GM19467 (cell line): ENCODE data around the gene SEH1L.
"Not testable (repeated sequence)": the region's sequence is repeated elsewhere in the genome, so short reads cannot be mapped to it uniquely, and the experiment has no call there.

Experiments
- ATAC-seq: cut with Tn5 transposase; IDR thresholded peaks from one replicate; pipeline ENCODE4 v1.9.1; 2021; ENCODE audit warnings: mild to moderate bottlenecking, moderate library complexity; ENCODE audit not compliant: unreplicated experiment

The SEH1L gene

DNA sequence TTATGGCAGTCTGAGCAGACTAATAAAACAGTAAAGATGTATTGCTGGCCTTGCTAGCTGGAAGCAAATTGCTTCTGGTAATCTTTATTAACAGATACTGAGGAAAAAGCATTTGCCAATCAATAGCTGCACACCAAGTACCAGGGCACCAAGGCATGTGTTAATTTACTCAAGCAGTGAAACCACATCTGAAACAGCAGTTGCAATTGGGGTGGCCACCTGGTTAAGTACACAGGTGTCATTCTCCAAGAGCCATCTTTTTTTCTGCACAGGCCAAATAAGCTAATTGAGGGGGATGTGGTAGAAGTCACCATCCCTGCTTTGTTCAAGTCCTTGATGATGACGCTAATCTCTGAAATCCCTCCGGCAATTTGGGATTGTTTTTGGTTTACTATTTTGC lies 8.6 kb upstream of the SEH1L start:
- no peak for ATAC-seq

DNA sequence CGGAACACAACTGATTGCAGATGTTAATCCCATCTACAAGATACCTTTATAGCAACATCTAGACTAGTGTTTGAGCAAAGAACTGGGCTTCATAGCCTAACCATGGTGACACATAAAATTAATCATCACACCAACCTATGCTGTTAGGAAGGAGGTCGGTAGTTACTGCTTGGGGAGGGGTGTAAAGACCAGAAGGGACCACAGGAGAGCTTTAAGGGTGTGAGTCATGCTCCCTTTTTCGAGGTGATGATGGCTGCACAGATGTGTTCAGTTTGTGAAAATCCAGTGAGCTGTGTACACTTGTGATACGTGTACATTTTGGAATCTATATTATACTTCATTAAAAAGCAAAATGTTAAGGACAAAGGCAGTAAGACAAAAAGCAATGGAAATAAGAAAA lies 4.6 kb upstream of the SEH1L start:
- no peak for ATAC-seq

DNA sequence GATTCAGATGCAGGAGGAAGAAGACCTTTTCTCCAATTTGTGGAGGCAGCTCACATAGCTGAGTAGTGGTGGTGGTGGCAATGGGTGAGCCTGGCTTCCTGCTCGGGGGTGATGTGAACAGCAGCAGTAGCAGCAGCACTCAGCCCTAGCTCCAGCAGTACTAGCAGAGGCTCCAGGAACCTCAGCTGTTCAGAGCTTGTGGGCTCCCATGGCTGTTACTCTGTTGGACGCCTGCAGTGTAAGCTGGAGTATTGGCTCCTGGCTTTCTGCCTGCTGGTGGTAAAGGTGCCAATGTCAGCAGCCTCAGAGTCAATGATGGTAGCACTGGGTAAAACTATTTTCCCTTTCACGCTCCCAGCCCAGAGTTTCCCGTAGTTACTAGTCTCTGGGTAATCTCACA lies 3.1 kb upstream of the SEH1L start:
- no peak for ATAC-seq

DNA sequence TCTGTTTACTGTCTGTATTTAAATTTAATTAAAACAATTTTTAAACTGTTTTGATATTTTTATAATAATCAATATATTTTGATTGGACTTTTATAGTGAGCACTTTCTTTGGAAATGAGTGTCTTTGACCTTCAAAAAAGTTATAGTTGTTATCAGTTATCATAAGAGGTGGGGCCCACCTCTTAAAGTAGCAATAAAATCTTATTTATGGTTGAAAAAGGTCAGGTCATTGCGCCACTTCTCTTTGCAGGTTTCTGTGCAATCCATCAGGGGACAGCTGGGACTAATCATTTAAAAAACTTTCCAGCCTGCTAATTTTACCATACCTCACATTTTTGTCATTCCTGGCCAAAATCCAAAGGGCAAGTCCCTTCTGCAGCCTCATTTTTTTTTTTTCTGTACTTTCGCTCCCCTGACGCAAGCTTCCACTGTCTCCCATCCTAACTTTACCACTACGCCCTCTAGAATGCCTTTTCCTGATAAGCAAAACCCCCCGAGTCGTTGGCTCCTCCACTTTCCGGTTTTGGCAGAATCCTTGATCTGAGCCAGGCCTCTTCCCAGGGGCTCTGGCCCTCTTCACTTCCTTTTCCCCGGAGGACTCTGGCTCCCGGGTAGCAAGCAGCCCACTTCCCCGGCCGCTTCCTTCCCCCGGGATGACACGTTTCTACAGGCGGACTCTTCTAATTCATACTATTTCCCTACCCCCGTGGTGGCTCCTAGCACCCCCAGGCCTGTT lies 1.1 kb upstream of the SEH1L start:
- ATAC-seq, result peak; percentile 4

DNA sequence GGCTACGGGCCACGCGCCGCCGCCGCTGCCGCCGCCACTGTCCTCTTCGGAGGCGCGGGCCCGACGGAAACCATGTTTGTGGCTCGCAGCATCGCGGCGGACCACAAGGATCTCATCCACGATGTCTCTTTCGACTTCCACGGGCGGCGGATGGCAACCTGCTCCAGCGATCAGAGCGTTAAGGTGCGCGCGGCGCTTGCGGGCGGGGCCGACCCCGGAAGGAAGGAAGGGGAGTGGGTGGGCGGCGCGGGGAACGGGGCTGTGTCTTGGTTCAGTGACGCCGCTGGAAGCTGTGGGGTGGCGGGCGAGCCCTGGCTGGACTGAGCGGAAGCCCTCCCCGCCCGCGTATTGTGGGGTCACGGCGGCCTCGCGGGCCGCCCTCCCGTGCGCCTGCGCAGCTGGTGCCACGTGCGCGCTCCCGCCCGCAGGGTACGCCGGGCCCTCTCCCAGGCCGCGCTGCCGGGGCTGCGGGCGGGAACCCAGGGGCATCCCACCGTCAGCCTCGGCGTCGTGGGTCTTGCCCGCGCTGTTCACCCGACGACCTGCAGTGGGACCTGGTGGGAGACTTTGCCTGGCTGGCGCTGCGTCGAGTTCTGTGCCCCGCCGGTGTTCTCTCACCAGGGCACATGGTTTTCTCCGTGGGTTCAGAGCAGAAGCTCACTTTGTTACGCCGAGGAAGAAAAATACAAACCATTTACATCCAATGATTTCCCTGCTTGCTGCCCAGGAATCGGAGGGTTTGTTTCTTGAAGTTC lies 416 bp downstream of the SEH1L start:
- ATAC-seq, result peak; percentile 76

DNA sequence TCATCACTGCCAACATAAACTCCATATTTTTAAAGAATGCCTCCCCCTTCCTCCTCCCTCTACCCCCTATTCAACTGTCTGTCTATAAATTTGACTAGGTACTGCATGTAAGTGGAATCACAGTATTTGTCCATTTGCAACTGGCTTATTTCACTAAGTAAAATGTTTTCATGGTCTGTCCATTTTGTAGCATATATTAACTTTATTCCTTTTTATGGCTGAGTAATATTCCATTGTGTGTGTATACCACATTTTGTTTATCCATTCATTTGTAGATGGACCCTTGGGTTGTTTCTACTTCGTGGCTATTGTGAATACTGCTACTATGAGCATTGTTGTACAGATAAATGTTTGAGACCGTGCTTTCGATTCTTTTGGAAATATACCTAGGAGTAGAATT lies 10.7 kb downstream of the SEH1L start:
- ATAC-seq, result no peak

DNA sequence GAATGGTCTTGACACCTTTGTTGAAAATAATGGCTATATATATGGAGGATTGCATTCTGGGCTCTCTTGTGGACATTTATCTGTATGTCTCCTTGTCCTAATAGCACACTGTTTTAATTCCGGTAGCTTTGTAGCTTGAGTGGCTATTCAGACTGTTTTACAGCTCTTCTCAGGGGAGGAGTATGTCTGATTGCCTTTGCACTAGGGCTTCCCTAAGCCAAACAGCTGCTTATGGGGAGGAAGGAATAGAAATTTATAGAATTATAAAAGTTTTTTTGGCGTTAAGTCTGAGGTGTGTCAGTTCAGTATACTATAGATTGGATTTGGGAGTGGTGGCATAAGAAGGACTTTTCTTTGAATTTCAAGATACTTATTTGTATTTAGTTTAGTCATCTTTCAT lies 12.6 kb downstream of the SEH1L start:
- ATAC-seq, result no peak

DNA sequence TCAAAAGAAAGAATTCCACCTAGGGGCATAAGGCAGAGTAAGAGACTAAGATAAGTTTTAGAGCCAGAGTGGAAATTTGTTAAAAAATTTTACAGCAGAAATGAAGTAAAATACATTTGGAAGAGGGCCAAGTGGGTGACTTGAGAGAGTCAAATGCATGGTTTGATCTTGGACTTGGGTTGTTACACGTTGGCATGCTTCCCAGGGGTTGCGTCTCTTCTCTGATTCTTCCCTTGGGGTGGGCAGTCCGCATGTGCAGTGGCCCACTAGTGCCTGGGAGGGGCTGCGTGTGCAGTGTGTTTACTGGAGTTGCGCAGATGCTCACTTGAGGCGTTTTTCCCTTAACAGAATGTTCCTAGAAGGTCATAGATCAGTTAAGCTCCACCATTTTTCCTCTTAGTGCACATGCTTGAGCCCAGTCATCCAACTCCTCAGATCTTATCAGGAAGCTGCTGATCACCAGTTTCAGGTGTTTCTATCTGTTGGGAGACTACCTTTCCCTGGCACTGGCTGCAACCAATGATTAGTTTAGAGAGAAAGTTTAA lies 13.1 kb downstream of the SEH1L start:
- ATAC-seq, result no peak

DNA sequence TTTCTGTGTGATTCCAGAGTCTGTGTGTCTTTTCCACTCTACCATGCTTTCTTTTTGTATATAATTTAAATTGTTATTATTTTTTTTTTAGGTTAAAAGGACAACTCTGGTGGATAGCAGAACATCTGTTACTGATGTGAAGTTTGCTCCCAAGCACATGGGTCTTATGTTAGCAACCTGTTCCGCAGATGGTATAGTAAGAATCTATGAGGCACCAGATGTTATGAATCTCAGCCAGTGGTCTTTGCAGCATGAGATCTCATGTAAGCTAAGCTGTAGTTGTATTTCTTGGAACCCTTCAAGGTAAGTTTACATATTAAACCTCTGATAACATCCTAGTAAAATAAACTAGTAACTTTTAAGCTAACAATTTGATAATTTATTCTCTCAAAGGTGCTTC lies 15.3 kb downstream of the SEH1L start:
- no peak for ATAC-seq

DNA sequence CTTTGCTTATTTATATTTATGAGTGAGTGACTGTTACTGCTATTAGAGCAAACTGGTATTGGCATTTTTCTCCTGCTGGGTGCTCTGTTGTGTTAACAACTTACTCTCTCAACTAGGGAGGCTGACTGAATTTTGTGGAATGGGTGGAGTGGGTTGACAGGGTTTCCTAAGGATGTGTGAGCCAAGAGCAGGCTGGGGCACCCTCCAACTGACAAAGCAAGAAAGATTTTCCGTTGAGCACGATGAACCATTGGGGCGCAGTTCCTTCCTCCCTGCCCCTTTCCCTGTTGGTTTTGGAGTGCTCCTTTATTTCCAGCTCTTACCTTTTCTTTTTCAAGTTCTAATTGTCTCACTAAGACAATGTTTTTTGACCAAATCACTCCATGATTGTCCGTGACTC lies 20.3 kb downstream of the SEH1L start:
- no peak for ATAC-seq

DNA sequence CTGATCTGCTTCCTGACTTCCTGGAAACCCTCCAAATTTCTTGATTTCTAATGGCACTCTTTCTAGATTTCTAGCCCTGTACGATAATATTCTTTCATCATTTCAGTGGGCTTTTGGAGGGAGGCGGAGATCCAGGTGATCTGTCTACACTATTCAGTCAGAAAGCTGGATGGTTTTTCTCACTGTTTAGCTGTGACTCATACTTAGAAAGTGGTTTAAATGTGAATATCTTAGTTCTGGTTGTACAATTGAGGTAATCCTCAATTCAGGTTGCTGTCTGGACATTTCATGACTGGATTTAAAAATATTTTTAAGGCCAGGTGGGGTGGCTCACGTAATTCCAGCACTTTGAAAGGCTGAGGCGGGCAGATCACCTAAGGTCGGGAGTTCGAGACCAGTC lies 20.8 kb downstream of the SEH1L start:
- ATAC-seq, result no peak

DNA sequence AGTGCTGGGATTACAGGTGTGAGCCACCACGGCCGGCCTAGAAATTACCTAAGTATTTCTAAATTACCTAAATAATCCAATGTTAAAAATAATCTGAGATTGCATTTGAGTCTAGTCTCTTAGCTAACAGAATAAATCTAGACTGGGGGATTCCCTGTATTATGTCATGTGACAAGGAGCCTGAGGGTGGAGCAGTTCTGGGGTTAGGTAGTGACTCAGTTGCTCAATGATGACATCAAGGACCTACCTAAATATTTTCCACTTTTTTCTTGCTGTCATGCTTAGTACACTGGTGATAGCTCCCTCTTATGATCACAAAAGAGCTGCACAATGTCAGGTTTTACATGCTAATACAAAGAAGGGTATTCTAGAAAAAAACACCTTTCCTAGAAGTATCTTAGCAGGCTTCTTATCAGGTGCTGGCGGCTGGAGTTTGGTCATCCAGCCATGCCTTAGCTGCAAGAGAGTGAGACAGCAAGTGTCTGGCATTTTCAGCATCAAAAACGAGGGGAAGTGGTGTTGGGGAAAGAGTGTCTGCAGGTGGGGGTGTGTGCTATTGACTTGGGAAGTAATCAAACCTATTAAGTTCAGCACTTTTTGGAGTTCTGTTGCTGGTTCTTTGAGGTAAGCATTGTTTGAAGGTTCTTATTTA lies 25.9 kb downstream of the SEH1L start:
- ATAC-seq, result no peak

DNA sequence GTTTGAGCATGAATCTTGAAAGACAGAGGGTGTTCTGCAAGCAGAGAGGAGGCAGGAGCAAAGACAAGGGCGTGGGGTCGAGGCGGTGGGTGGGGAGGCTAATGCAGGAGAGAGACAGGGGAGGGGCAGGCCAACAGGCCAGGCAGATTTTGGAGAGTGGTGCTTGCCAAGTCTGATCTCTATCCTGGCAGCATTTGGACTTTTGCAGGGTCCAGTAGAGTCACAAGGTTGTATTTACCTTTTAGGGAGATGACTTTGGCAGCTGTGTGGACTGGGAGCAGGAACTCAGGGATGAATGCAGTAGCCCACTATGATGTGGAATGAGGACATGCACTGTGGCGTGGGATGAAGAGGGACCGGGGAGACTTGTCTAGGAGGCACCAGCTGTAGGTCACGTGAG lies 27.7 kb downstream of the SEH1L start:
- no peak for ATAC-seq

DNA sequence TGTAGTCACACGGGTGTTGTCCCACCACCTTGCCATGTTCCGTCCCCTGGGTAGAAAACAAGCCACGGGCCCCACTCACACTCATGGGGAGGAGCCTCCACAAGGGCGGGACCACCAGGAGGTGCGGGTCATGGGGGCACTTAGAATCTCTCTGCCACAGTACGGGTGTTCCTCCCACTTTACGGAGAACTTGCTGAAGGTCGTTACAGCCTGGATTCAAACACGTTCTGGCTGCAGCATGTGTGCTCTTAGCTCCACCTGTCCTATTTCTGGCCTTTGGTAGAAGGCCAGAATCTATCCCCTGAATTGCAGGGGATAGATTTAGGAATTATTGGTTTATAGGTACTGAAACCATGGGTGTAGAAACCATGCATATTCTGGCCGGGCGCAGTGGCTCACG lies 28.5 kb downstream of the SEH1L start:
- ATAC-seq, result no peak

DNA sequence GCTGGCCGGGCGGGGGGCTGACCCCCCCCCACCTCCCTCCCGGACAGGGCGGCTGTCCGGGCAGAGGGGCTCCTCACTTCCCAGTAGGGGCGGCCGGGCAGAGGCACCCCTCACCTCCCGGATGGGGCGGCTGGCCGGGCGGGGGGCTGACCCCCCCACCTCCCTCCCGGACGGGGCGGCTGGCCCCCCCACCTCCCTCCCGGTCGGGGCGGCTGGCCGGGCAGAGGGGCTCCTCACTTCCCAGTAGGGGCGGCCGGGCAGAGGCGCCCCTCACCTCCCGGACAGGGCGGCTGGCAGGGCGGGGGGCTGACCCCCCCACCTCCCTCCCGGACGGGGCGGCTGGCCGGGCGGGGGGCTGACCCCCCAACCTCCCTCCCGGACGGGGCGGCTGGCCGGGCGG lies 32.3 kb downstream of the SEH1L start:
- ATAC-seq, result not testable (repeated sequence)

DNA sequence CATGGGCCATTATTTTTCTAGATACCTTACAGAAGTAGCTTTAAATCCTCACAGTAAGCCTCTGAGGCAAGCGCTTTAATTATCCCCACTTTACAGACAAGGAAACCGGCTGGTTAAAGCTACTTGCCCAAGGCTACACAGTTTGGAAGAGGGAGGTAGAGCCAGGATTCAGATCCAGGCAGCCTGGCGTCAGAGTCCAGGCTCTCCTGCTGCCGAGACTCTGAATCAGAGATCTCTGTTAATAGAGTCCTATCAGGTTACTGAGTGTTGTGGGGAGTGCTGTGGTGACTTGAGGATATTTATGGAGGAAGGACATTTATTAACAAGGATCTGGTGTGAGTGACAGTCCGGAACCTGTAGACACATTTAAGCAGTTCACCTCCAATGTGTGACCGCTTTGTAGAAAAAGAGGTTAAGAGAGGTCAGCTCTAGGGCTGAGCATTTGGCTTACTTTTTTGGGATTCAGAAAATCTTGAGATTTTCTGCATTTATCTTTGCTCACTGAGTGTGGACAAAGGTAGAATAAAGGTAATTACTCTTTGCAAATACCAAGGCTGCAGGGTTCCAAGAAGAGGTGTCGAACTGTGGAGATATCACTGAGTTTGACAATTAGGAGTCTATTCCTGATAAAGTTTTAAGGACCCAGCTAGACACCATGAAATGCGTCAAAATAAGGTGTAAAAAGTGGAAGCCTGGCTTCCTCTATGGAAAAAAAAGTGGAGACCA lies 41.7 kb downstream of the SEH1L start:
- no peak for ATAC-seq

DNA sequence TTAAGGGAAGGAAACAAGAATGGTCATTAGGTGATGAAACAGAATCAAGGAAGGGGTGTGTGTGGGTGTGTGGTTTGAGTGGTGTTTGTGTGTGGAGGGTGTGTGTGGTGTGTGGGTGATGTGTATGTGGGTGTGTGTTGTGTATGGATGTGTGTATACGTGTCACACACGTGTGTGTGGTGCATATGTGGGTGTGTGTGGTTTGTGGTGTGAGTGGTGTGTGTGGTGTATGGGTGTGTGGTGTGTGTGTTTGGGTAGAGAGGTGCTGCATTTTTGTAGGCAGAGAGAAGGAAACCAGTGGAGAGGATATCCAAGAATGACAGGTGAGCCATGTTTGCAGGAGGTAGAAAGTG lies 42.3 kb downstream of the SEH1L start:
- no peak for ATAC-seq

DNA sequence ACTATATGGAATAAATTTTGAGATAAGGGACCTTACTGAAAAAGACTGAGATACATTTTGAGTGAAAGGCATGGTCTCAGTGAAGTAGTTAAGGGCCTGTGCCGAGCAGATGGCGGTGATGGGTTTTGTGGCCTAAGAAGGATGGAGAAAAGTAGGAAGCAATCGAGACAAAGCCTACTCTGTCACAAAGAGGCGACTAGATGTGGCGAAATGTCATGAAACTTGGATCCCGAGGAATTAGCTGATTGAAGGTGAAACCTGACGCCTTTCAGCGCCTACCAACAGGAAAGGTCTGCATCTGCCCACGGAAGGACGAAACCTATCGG lies 42.8 kb downstream of the SEH1L start:
- no peak for ATAC-seq

DNA sequence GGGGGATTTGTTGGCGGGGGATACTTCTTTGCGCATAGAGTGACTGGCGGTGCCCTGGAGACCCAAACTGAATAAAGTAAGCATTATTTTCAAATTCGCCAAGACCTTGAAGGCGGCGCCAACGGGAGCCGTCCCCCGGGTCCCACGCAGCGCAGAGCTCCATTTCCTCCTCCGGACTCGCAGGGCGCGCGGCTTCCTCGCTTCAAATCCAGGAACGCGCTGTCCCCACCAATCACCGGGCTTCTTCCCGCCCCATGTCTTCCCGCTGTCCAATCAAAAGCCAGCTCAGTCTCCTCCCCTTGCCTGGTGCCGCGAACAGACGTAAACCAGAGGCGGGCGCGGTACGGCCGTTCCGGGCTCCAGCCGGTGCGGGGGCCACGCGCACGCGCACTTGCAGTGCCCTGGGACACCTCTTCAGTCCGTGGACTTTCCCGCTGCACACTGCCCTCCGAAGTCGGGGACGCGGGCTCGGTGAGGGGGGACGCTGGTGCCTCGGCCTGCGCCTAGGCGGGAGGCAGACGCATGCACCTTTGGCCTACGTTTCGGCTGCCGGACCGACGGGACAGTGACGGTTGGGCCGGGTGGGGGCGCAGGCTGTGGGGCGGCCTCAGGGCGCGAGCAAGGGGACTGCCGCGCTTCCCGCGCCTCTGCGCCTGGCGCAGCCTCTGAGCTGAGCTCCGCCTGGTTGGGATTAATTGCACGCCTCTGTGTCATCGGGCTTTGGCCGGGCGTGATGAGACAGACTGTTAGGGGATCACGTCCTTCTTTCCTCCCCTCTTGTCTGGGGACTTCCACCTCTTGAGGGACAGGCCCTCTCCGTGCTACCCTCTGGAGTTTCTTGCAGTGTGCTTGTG lies 43.4 kb downstream of the SEH1L start, which contains the start of gene CEP192:
Gene CEP192 (plus strand): TSS at position 396 of the 854 bp plus-strand sequence. CDS start 8,063 bp downstream, outside the sequence.
- ATAC-seq, result peak; percentile 83

DNA sequence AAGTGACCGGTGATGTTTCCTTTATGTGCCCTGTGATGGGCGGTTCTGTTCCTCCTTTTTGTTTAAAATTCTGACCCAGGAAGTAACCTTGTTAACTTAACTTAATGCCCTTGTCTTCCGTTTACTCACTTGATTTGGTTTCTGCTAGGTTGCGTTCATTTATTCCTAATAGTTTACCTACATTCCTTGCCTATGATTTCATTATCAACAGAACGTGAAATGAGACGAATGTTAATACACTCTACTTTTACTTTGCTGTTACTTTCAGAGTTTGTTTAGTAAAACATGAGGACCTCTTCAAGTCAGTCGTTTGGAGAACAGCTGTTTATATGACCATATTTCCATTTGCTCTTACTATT lies 44.0 kb downstream of the SEH1L start:
- no peak for ATAC-seq
